Suppressor macrophage treated with lipopolysaccharide for 4 hours (primary cell): ENCODE measurements around the gene TBKBP1.
"Not testable (repeated sequence)": the region's sequence is repeated elsewhere in the genome, so short reads cannot be mapped to it uniquely, and the experiment has no call there.

Experiments used
- DNase-seq: peaks from one replicate; pipeline ENCODE4 v3.0.0-alpha.2; 2020

The TBKBP1 gene

GRCh38 chr17:47678196-47678595 is 15.8 kb upstream of the TBKBP1 start:
- DNase-seq: no peak

DNA sequence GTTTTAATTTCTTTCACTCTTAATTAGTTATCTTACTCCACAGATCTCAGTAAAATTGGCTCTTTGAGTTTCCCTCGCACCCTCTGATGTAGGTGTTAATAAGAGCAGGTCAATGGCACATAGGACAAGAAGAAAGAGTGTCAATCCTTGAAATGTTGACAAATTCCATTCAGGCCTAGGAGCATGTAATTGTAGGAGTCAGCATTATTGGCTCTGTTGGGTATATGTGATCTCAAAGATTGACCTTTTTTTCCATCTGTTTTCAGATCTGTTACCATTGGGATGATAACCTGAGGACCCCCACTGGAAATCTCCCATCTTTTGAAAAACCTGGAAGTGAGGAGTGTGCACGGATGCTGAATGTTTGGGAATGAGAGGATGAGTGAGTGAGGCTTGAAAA is 11.8 kb upstream of the TBKBP1 start:
- no peak for DNase-seq

- not testable (repeated sequence) for DNase-seq
Measured at GRCh38 chr17:47682727-47683126, 11.2 kb upstream of the TBKBP1 start.

- DNase-seq: no peak
Measured at GRCh38 chr17:47684025-47684424, 9.9 kb upstream of the TBKBP1 start.

GRCh38 chr17:47684535-47685193 is 9.3 kb upstream of the TBKBP1 start:
- no peak for DNase-seq

- no peak for DNase-seq
Measured at GRCh38 chr17:47685556-47686275, 8.2 kb upstream of the TBKBP1 start.

DNA sequence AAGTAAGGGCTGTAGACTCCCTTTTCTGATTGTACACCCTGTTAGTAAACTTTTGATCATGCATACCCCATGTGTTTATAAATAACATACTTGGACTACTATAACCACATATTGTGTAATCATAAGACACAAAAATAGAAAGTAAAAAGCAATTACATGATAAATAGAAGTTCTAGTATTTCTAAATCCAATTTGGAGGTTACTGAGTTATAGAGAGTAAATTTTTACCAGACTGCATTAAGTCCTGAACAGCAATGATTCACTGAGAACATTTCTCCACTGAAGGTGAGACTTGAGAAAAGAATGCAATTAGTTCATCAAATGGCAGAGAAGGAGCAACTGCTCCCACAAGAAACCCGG is 7.7 kb upstream of the TBKBP1 start:
- DNase-seq: no peak

GRCh38 chr17:47686664-47687327 is 7.2 kb upstream of the TBKBP1 start:
- DNase-seq: no peak

DNA sequence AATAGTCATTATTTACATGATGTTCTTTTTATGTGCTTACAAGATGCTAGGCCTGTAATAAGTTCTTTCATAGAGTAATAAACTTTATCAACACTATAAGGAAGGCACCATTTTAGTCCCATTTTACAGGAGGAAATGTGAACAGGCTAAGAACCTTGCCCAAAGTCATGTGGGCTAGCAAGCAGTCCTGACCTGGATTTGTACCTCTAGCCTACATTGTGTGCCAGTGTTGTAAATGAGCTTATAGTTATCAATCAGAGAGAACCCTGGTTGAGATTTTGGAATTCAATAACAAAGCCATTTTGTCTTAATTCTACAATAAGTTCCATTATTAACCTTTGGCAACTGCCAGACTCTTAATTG is 6.7 kb upstream of the TBKBP1 start:
- DNase-seq: no peak

- DNase-seq: peak; percentile 32
Measured at GRCh38 chr17:47687748-47688147, 6.2 kb upstream of the TBKBP1 start.

GRCh38 chr17:47690121-47690520 is 3.8 kb upstream of the TBKBP1 start:
- peak; percentile 38 for DNase-seq

DNA sequence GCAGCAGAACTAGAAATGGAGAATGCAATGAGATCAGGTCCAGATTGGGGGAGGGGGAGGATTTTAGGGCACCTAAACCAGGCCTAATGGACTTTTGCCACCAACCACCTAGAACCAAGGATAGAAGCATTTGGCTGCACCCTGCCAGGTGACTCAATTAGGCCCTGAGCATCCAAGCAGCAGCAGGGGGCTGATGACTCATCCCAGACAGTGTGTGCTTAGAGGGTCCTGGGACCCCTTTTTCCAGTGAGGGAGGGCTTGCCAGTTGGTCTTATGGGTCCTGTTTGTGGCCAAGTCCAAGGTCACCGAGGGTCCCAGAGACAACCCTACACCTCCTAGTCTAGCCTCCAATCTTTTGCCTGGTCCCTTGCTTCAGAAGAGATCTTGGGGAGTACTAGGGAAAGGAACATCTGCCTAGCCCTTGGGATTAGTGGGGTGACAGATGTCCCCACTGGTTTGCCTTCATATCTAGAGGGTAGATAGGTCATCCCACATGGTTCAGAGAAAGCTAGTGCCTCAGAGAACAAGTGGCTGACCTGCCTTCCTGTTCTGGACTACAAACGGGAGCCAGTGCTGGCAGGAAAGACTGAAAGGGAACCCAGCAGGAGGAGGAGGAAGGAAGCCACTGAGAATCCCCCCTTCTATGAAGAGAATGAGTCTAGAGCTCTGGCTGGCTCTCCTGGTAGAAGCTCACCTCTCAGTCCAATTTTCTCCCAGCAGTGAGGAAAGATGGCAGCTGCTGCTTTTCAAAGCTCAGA is 1.6 kb upstream of the TBKBP1 start:
- DNase-seq: no peak

GRCh38 chr17:47692895-47693730 is 848 bp upstream of the TBKBP1 start:
- DNase-seq: no peak

DNA sequence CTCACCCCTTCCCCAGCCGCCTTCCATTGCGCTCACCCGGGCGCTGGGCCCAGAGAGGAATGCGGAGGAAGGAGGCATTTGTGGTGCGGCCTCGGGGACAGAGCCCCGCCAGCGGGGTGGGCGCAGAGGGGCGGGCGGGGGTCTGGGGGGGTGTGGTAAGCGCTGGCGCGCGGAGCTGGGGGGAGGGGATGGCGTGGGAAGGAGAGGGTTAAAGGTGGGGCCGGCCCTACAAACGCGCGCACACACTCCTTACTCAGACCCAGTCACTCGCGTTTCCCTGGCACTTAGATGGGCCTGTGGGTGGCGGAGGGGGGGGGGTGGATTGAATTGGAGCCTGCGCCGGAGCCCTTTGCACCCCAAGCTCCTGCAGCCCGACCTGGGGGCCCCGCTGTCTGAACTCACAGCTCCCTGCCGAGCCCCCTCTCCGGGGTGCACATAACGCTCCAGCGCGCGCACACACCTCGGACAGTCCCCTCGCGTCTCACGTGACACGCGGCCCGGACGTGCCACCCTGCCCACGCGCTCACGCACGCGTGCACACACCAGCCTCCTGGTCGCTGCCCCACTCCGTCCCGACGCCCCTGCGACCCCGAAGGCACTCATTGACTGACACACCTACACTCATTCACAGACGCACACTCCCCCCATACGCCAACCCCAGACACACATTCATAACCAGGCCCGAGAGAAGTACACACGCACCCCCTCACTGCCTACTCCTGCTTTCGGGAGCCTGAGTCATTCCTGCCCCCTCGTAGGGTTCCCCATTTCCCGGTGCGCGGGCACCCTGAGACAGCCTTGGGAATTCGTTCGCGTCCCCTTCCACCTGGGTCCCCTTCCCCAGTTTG is 844 bp downstream of the TBKBP1 start:
- peak; percentile 60 for DNase-seq

DNA sequence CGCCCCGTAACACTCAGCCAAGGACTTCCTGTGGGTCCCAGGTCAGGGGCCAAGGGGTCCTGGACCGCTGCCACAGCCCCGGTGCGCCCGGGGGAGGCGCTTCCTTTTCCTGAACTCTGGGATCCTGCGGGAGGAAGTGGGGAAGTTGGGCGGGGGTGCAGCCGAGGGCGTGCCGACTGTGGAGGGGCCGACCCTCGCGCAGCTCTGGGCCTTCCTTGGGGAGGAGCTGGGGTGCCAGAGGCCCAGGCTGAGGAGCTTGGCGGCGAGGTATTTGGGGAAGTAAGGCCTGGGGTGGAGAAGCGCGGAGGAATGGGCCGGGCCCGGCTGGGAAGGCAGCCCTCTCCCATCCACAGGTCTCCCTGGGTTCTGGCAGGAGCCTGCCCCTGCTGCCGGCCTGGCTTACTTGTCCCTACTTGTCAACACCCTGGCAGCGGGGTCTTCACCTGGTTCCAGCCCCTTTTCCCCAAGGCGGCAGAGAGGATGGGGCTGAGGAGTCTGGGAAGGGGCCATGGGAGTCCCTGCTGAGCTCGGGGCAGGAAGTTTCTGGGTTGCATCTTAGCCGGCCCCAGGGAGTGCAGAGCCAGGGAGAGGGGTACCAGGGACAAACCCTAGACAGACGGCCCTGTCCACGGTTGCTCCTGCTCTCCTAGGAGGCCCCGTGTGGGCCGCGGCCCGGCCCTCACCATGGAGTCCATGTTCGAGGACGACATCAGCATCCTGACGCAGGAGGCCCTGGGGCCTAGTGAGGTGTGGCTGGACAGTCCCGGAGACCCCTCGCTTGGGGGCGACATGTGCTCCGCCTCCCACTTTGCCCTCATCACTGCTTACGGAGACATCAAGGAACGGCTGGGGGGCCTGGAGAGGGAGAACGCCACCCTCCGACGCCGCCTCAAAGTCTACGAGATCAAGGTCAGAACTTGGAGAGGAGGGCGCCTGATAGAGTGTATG is 1.7 kb downstream of the TBKBP1 start:
- DNase-seq: peak; percentile 69

DNA sequence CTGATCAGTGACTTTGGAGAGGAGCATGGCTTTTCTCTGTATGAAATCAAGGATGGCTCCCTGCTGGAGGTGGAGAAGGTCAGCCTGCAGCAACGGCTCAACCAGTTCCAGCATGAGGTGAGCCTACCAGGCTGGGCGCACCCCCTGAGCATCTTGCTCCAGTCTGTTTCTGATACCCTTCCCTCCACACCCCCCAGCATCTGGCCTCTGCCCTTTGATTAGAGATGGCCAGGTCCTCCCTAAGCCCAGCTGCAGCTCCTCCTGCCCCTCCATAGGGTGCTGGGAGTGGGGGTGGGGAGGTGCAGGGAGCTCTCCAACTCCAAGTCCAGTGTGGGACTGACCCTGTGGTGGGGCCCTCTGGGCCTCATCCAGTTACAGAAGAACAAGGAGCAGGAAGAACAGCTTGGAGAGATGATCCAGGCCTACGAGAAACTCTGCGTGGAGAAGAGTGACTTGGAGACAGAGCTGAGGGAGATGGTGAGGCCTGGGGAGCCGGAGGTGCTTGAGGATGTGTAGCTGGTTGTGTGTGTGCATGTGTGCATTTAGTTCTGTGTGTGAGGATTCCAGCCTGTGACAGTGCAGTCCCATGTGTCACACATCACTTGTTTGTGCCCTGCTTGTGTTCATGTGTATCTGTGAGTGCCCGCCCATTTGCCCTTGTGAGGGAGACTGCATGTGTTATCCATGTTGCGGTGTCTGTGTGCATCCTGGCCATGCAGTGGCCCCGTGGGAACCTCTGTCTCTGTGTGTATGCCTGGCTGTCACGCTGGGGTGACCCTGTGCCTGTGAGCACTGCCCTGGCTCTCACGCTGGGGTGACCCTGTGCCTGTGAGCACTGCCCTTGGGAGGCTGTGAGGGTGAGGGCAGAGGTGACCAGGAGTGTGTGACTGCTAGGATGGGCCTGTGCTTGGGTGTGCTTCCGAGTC is 3.0 kb downstream of the TBKBP1 start:
- no peak for DNase-seq

DNA sequence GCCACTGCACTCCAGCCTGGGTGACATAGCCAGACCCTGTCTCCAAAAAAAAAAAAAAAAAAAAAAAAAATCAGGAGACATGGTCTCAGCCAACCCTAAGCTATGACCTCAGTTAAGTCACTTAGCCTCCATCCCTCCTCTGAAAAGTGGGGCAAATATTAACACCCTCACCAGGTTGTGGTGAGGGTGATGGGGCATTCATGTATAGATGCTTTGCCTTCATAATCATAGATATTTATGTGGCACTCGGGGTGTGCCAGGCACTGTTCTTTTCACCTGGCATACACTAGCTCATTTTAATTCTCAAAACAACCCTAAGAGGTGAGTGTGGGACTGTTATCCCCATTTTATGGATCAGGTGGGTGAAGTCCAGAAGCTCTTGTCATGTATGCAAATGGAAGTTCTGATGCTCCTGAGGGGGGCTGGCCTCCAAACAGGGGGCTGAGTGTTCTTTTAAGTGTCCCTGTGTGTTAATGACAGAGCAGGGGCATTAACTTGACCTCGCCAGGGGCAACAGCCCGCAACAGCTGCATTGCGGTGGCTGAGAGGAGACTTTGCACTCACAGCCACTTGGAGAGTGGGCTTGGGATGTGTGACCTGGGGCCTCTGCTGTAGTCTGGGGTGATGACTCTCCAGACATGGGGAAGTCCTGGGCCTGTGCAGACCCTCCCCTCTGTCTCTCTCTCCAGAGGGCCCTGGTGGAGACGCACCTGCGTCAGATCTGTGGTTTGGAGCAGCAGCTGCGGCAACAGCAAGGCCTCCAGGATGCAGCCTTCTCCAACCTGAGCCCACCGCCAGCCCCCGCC is 4.1 kb downstream of the TBKBP1 start:
- DNase-seq: no peak

DNA sequence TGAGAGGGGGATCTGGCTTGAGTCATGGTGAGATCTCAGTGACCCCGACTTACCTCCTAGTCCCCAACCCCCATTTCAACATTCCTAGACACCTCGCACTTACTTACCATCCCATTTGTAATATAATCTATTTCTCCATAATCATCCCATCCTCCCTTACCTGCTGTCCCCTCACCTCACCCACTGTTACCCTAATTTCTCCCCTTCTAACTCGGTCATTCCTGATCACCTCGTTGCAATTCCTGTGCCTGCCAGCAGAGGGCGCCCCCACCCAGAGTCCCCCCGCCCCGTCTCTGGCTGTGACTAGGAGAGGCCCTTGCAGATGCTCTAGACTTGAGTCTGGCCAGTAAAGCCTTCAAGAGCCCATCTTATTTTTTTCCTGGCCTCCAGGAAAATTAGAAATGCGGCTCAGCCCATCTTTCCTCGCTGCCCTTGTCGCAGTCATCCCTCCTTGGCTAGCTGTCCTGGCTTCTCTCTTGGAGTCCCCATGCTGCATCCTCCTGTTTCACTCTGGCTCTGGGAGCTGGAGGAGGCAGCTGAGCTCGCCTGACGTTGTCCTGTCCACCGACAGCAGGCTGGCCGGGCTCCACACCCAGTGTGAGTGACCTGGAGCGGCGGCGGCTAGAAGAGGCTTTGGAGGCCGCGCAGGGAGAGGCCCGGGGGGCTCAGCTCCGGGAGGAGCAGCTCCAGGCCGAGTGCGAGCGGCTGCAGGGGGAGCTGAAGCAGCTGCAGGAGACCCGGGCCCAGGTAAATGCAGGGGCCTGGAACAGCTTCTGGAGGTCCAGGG is 5.0 kb downstream of the TBKBP1 start:
- peak; percentile 73 for DNase-seq
